Glutamatergic neuron (in vitro differentiated cells): ENCODE results near the gene PHLPP1. TPM values are rescaled to one million over a fixed set of nuclear protein-coding genes. Genes with fewer than 3 reads are reported as not detected.

ENCODE experiments used
- DNase-seq: peaks from one replicate; pipeline ENCODE4 v3.0.0; 2022
- H3K27ac Mint-ChIP-seq: one replicate; pipeline ENCODE4 v1.8.0; 2020; ENCODE audit warnings: mild to moderate bottlenecking, mixed read lengths, inconsistent platforms; ENCODE audit not compliant: unreplicated experiment
- H3K27me3 Mint-ChIP-seq: one replicate; pipeline ENCODE4 v1.8.0; 2020; ENCODE audit warnings: mild to moderate bottlenecking, moderate library complexity, mixed read lengths, inconsistent platforms; ENCODE audit not compliant: unreplicated experiment
- H3K36me3 Mint-ChIP-seq: one replicate; pipeline ENCODE4 v1.8.0; 2020; ENCODE audit warnings: mild to moderate bottlenecking, mixed read lengths, inconsistent platforms; ENCODE audit not compliant: unreplicated experiment
- H3K4me1 Mint-ChIP-seq: one replicate; pipeline ENCODE4 v1.8.0; 2020; ENCODE audit warnings: mild to moderate bottlenecking, low read depth, mixed read lengths, inconsistent platforms; ENCODE audit not compliant: unreplicated experiment
- H3K4me3 Mint-ChIP-seq: one replicate; pipeline ENCODE4 v1.8.0; 2020; ENCODE audit warnings: mild to moderate bottlenecking, mixed read lengths, inconsistent platforms; ENCODE audit not compliant: unreplicated experiment
- H3K9me3 Mint-ChIP-seq: one replicate; pipeline ENCODE4 v1.8.0; 2020; ENCODE audit warnings: mild to moderate bottlenecking, moderate library complexity, mixed read lengths, inconsistent platforms; ENCODE audit not compliant: unreplicated experiment
- total RNA-seq: library from RNA; stranded (reverse); fragmentation: NEBNext Ultra II Directional; extraction: Animal tissue kit (Norgen Biotek cat#: 25700); gene quantifications from one replicate; pipeline ENCODE4 v1.2.1, GENCODE V29; 2021; ENCODE audit not compliant: unreplicated experiment
- TF ChIP-seq, protein P1 (sequence below): fragments of 200-600 bp; sonication (generic); IDR thresholded peaks from one replicate; pipeline ENCODE4 v1.5.0; 2021; ENCODE audit not compliant: partially characterized antibody, unreplicated experiment

The PHLPP1 gene
- total RNA-seq, 1 donor from 2014 or later, result 14.0 TPM

DNA sequence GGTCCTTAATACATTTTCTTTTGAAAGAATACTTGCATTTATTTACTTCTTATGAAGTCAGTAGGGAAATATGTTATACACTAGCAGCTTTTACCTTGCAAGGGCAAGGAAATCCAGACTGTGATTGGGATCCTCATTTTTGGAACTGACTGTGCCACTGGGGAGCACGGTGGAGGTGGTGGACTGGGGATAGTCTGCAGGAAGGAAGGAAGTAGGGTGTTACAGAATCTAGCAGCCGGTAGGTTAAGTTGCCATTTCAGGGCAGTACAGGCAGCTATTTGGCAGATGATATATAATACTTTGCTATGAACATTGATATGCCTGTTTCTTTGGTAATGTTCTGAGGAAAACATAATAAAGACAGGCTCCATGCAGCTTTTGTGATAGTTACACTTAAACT is 238.3 kb downstream of the PHLPP1 start:
- Mint-ChIP-seq H3K9me3 (no peaks in the 10 kb centered on the region), H3K4me3 (no peak overlapping the region), H3K4me1 (no peaks in the 10 kb centered on the region), H3K36me3 (no peaks in the 10 kb centered on the region), H3K27ac (no peak overlapping the region), H3K27me3 (no peaks in the 10 kb centered on the region)
- no peak for DNase-seq
- TF ChIP-seq, protein P1, sequence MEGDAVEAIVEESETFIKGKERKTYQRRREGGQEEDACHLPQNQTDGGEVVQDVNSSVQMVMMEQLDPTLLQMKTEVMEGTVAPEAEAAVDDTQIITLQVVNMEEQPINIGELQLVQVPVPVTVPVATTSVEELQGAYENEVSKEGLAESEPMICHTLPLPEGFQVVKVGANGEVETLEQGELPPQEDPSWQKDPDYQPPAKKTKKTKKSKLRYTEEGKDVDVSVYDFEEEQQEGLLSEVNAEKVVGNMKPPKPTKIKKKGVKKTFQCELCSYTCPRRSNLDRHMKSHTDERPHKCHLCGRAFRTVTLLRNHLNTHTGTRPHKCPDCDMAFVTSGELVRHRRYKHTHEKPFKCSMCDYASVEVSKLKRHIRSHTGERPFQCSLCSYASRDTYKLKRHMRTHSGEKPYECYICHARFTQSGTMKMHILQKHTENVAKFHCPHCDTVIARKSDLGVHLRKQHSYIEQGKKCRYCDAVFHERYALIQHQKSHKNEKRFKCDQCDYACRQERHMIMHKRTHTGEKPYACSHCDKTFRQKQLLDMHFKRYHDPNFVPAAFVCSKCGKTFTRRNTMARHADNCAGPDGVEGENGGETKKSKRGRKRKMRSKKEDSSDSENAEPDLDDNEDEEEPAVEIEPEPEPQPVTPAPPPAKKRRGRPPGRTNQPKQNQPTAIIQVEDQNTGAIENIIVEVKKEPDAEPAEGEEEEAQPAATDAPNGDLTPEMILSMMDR, result no peak

DNA sequence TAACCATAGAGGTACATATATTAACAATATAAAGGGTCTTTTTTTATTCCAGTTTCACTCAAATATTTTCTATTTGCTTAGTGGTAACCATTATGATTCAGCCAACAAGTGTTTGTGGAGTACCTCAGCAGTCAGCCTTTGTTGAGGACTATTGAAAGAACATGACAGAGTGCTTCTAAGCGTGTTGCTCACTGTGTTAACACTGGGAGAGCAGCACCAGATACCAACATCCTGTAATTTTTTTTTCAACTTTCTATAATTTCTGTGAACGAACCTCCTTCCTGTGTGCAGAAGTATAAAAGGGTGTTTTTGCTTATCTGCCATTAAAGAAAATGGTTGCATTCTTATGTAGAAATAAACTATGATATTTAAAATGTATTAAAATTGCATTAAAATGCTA is 239.0 kb downstream of the PHLPP1 start:
- no peaks in the 10 kb centered on the region for H3K4me1 Mint-ChIP-seq
- no peaks in the 10 kb centered on the region for H3K9me3 Mint-ChIP-seq
- H3K36me3 Mint-ChIP-seq, result no peaks in the 10 kb centered on the region
- TF ChIP-seq, protein P1, result no peak
- H3K4me3 Mint-ChIP-seq, result no peak overlapping the region
- no peaks in the 10 kb centered on the region for H3K27me3 Mint-ChIP-seq
- DNase-seq, result no peak
- no peak overlapping the region for H3K27ac Mint-ChIP-seq

DNA sequence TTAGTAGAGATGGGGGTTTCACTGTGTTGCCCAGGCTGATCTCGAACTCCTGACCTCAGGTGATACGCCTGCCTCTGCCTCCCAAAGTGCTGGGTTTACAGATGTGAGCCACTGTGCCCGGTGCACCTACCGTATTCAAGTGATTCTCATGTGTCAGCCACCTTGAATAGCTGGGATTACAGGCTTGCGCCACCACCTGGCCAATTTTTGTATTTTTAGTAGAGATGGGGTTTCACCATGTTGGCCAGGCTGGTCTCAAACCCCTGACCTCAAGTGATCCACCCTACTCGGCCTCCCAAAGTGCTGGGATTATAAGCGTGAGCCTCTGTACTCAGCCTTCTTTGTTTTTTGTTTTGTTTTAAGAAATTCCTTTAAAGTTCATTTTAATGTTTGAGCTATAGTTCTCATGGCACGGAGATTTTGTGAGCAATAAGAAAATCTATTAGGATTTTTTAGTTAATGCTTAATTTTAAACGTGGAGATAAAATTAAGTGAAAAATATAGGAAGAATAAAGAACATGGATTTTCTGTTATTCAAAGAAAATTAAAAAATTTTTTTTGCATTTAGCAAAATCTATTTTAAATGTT is 242.6 kb downstream of the PHLPP1 start:
- TF ChIP-seq, protein P1, result peak; percentile 73

DNA sequence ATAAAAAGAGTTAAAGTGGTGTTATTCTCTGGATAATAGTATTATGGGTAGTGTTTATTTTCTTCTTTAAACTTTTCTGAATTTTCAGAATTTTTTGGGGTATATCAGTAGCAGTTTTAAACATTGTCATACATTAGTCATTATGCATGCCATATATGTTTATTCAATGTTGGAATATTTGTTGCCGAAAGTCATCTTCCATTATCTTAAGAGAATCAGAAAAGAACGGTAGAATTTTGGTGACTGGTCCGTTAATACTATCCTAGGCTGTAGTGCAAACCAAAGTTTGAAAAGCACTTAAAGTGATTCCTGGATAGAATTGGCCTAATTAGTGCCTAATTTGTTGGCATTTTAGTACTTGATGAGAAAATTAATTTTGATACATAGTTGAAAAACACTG is 244.1 kb downstream of the PHLPP1 start:
- Mint-ChIP-seq H3K4me3 (no peak overlapping the region), H3K27me3 (no peaks in the 10 kb centered on the region), H3K4me1 (peaks cover 10% of the 10 kb centered on the region), H3K27ac (no peak overlapping the region), H3K36me3 (no peaks in the 10 kb centered on the region), H3K9me3 (no peaks in the 10 kb centered on the region)
- DNase-seq, result no peak
- TF ChIP-seq, protein P1, result no peak

More for the DNA sequence above, 242.6 kb downstream of the PHLPP1 start:
- Mint-ChIP-seq H3K27ac (no peak overlapping the region), H3K4me1 (peaks cover 3% of the 10 kb centered on the region), H3K9me3 (no peaks in the 10 kb centered on the region), H3K36me3 (no peaks in the 10 kb centered on the region), H3K4me3 (no peak overlapping the region), H3K27me3 (no peaks in the 10 kb centered on the region)
- peak; percentile 51 for DNase-seq

DNA sequence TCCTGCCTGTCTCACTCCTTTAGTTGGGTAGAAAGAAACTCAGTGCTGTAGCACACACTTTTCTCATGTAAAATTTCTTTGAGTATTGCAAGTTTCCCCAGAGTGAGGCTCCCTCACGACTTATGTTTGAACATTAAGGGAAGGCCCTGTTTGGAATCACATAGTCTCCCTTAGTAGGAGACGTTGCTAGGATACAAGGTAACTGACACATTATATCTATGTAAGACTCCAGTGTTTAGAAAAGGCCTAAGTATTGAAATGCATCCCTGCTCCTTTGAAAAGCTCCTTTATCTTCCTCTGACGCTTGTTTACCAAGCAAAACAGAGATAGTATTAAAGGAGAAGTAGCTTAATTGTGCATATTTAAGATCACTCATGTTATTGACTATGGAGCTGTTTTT is 248.2 kb downstream of the PHLPP1 start:
- H3K27me3 Mint-ChIP-seq, result no peaks in the 10 kb centered on the region
- no peak overlapping the region for H3K4me3 Mint-ChIP-seq
- DNase-seq, result no peak
- TF ChIP-seq, protein P1, result no peak
- peaks cover 10% of the 10 kb centered on the region for H3K4me1 Mint-ChIP-seq
- no peaks in the 10 kb centered on the region for H3K36me3 Mint-ChIP-seq
- H3K27ac Mint-ChIP-seq, result no peak overlapping the region
- H3K9me3 Mint-ChIP-seq, result no peaks in the 10 kb centered on the region
